ENCODE data around the gene SGSM2.

DNA sequence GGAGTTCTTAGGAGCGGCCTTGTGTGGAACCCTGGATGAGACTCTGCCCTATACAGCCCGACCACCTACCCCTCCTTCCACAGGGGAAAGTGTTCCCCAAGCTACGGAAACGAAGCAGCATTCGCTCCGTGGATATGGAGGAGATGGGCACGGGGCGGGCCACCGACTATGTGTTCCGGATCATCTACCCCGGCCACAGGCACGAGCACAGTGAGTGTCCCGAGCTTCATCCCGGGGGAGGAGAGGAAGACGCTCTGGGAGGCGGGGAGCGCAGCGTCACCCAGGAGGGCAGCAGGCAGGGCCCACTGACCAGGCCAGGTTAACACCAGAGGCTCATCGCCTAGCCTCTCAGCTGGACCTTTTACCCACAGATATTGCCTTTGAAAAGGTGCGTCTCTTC lies 27.8 kb downstream of the SGSM2 start:
- TF ChIP-seq, protein P1, sequence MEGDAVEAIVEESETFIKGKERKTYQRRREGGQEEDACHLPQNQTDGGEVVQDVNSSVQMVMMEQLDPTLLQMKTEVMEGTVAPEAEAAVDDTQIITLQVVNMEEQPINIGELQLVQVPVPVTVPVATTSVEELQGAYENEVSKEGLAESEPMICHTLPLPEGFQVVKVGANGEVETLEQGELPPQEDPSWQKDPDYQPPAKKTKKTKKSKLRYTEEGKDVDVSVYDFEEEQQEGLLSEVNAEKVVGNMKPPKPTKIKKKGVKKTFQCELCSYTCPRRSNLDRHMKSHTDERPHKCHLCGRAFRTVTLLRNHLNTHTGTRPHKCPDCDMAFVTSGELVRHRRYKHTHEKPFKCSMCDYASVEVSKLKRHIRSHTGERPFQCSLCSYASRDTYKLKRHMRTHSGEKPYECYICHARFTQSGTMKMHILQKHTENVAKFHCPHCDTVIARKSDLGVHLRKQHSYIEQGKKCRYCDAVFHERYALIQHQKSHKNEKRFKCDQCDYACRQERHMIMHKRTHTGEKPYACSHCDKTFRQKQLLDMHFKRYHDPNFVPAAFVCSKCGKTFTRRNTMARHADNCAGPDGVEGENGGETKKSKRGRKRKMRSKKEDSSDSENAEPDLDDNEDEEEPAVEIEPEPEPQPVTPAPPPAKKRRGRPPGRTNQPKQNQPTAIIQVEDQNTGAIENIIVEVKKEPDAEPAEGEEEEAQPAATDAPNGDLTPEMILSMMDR (IDR thresholded peaks at IDR 0.05) = no peak
- TF ChIP-seq, protein P2, sequence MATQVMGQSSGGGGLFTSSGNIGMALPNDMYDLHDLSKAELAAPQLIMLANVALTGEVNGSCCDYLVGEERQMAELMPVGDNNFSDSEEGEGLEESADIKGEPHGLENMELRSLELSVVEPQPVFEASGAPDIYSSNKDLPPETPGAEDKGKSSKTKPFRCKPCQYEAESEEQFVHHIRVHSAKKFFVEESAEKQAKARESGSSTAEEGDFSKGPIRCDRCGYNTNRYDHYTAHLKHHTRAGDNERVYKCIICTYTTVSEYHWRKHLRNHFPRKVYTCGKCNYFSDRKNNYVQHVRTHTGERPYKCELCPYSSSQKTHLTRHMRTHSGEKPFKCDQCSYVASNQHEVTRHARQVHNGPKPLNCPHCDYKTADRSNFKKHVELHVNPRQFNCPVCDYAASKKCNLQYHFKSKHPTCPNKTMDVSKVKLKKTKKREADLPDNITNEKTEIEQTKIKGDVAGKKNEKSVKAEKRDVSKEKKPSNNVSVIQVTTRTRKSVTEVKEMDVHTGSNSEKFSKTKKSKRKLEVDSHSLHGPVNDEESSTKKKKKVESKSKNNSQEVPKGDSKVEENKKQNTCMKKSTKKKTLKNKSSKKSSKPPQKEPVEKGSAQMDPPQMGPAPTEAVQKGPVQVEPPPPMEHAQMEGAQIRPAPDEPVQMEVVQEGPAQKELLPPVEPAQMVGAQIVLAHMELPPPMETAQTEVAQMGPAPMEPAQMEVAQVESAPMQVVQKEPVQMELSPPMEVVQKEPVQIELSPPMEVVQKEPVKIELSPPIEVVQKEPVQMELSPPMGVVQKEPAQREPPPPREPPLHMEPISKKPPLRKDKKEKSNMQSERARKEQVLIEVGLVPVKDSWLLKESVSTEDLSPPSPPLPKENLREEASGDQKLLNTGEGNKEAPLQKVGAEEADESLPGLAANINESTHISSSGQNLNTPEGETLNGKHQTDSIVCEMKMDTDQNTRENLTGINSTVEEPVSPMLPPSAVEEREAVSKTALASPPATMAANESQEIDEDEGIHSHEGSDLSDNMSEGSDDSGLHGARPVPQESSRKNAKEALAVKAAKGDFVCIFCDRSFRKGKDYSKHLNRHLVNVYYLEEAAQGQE (IDR thresholded peaks at IDR 0.05; ENCODE audit: insufficient read depth in 1 of 2, low read depth in 2 of 2, low read length in 1 of 2) = no peak
- TF ChIP-seq SIN3A (IDR thresholded peaks at IDR 0.05; ENCODE audit: borderline replicate concordance, insufficient read depth, low read depth, low read length) (no peak), POLR2AphosphoS5 (IDR thresholded peaks at IDR 0.05; ENCODE audit: low read depth, low read length) (no peak)
